HG02588 (cell line): ENCODE data around the gene TRIM34.
"Not testable (repeated sequence)": the region's sequence is repeated elsewhere in the genome, so short reads cannot be mapped to it uniquely, and the experiment has no call there.

Experiments
- ATAC-seq: cut with Tn5 transposase; IDR thresholded peaks from one replicate; pipeline ENCODE4 v1.9.1; 2021; ENCODE audit warnings: mild to moderate bottlenecking, moderate library complexity; ENCODE audit not compliant: unreplicated experiment

TRIM34 gene

GRCh38 chr11:5683620-5684019 lies 58.8 kb downstream of the TRIM34 start:
- ATAC-seq, result not testable (repeated sequence)

GRCh38 chr11:5684036-5684645 lies 59.3 kb downstream of the TRIM34 start:
- ATAC-seq, result no peak

GRCh38 chr11:5684646-5685362 lies 60.0 kb downstream of the TRIM34 start, which contains the start of gene TRIM5:
TRIM5 (minus strand) TSS chr11:5685074; CDS start chr11:5680177, 4,897 bp downstream.
- ATAC-seq, result peak; percentile 74

- ATAC-seq, result no peak
Observed at GRCh38 chr11:5686426-5686825, 61.6 kb downstream of the TRIM34 start.

- no peak for ATAC-seq
Observed at GRCh38 chr11:5688482-5688881, 63.7 kb downstream of the TRIM34 start.

- peak; percentile 68 for ATAC-seq
Observed at GRCh38 chr11:5689551-5689983, 64.8 kb downstream of the TRIM34 start, which contains the start of gene TRIM22. TRIM22 (plus strand) TSS chr11:5689790; CDS start chr11:5696233, 6,443 bp downstream.

- no peak for ATAC-seq
Observed at GRCh38 chr11:5690216-5690615, 65.4 kb downstream of the TRIM34 start.

- ATAC-seq, result no peak
Observed at GRCh38 chr11:5690736-5691135, 65.9 kb downstream of the TRIM34 start.

GRCh38 chr11:5691238-5691963 lies 66.6 kb downstream of the TRIM34 start:
- ATAC-seq, result not testable (repeated sequence)

- no peak for ATAC-seq
Observed at GRCh38 chr11:5691964-5692361, 67.2 kb downstream of the TRIM34 start.
